Measurements from ENCODE around the gene IGSF1.
"Not testable (repeated sequence)": the region's sequence is repeated elsewhere in the genome, so short reads cannot be mapped to it uniquely, and the experiment has no call there.

DNA sequence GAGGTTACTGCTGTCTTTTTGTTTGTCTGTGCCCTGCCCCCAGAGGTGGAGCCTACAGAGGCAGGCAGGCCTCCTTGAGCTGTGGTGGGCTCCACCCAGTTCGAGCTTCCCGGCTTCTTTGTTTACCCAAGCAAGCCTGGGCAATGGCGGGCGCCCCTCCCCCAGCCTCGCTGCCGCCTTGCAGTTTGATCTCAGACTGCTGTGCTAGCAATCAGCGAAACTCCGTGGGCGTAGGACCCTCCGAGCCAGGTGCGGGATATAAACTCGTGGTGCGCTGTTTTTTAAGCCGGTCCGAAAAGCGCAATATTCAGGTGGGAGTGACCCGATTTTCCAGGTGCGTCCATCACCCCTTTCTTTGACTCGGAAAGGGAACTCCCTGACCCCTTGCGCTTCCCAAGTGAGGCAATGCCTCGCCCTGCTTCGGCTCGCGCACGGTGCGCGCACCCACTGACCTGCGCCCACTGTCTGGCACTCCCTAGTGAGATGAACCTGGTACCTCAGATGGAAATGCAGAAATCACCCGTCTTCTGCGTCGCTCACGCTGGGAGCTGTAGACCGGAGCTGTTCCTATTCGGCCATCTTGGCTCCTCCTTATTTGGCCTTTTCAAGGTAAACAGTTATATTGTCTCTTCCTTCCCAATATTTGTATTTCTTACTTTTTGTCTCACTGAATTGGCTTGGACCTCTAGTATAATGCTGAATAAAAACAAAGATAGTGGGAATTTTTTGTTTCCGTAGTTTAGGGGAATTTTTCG is 37.9 kb downstream of the IGSF1 start:
- not testable (repeated sequence) for TF ChIP-seq CTCF, EP300, POLR2A (IDR thresholded peaks at IDR 0.05)
